ENCODE measurements around the gene TRIP10. TPM values are rescaled to one million over a fixed set of nuclear protein-coding genes. Genes with fewer than 3 reads are reported as not detected.
"Not testable (repeated sequence)": the region's sequence is repeated elsewhere in the genome, so short reads cannot be mapped to it uniquely, and the experiment has no call there.

TRIP10 gene
- total RNA-seq, 1 donor from 2014 or later, result 53.0 TPM

DNA sequence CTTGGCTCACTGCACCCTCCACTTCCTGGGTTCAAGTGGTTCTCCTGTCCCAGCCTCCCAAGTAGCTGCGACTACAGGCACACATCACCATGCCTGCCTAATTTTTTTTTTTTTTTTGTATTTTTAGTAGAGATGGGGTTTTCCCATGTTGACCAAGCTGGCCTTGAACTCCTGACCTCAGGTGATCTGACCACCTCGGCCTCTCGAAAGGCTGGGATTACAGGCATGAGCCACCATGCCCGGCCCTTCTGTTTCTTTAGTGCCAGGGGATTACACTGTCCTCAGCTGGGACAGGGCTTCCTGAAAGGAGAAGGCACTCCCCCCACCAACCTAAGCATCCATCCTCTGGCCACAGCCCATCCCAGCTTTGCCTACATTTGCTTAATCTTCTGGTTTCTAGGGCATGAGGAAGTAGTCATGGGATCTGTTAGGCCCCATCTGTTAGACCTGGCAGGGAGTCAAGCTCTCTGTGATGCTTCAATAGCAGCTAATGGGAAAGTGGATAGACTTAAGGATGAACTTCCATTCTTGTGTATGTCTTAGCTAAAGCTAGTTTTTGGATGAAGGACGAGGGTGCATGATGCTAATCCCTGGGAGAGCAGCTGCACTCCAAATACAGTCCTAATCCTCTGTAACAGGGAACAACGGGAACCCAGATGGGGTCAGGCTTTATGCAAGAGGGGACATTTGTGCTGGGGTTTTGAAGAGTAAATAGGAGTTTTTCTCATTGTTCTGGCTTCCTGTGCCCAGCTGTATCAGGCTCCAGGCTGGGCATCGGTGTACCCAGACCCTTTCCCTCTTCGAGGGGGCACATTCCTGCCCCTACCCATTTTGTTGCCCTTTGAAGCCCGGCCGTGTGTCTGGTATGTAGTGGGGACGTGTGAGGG lies 35.6 kb downstream of the TRIP10 start:
- no peak overlapping the region for H3K9ac ChIP-seq

DNA sequence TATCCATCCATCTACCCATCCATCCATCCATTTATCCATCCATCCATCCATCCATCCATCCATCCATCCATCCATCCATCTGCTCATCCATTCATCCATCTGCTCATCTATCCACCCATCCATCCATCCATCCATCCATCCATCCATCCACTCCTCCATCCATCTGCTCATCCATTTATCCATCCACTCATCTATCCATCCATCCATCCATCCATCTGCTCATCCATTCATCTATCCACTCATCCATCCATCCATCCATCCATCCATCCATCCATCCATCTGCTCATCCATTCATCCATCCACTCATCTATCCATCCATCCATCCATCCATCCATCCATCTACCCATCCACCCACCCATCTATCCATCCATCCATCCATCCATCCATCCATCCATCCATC lies 36.6 kb downstream of the TRIP10 start:
- DNase-seq (ENCODE audit: low spot score); H3K4me1 ChIP-seq; H3K36me3 ChIP-seq; H3K79me2 ChIP-seq (ENCODE audit: low read depth); H3K9me3 ChIP-seq (ENCODE audit: low read depth); H3K27me3 Mint-ChIP-seq (ENCODE audit: insufficient read depth, low read depth); H3F3A ChIP-seq (ENCODE audit: low read depth); H3K27ac ChIP-seq; H3K36me3 Mint-ChIP-seq; H3K4me2 ChIP-seq; H3K27me3 ChIP-seq; H3K4me3 Mint-ChIP-seq; H3K4me3 ChIP-seq; H3K4me1 Mint-ChIP-seq; H3K27ac Mint-ChIP-seq; H3K9me3 Mint-ChIP-seq; H3K9ac ChIP-seq; H4K20me1 ChIP-seq (ENCODE audit: low read depth); H2AFZ ChIP-seq (replicated peaks): not testable (repeated sequence)

More for the DNA sequence above, 35.6 kb downstream of the TRIP10 start:
- Mint-ChIP-seq H3K4me1 (peaks cover 3% of the 10 kb centered on the region), H3K27me3 (ENCODE audit: insufficient read depth, low read depth) (peaks cover 9% of the 10 kb centered on the region), H3K9me3 (peaks cover 9% of the 10 kb centered on the region), H3K27ac (no peak overlapping the region), H3K36me3 (no peaks in the 10 kb centered on the region), H3K4me3 (no peak overlapping the region)
- Histone ChIP-seq H3K36me3 (no peaks in the 10 kb centered on the region), H3K4me1 (no peaks in the 10 kb centered on the region), H3K27me3 (no peaks in the 10 kb centered on the region), H2AFZ (replicated peaks) (no peak overlapping the region), H3K79me2 (ENCODE audit: low read depth) (no peaks in the 10 kb centered on the region), H4K20me1 (ENCODE audit: low read depth) (no peaks in the 10 kb centered on the region), H3K4me2 (no peak overlapping the region), H3K9me3 (ENCODE audit: low read depth) (no peaks in the 10 kb centered on the region), H3K4me3 (no peak overlapping the region), H3F3A (ENCODE audit: low read depth) (peaks cover 7% of the 10 kb centered on the region), H3K27ac (no peak overlapping the region)
- TF ChIP-seq EZH2 (IDR thresholded peaks at IDR 0.05) (no peak), EZH2phosphoT487 (IDR thresholded peaks at IDR 0.05) (no peak)
- TF ChIP-seq, protein P1, sequence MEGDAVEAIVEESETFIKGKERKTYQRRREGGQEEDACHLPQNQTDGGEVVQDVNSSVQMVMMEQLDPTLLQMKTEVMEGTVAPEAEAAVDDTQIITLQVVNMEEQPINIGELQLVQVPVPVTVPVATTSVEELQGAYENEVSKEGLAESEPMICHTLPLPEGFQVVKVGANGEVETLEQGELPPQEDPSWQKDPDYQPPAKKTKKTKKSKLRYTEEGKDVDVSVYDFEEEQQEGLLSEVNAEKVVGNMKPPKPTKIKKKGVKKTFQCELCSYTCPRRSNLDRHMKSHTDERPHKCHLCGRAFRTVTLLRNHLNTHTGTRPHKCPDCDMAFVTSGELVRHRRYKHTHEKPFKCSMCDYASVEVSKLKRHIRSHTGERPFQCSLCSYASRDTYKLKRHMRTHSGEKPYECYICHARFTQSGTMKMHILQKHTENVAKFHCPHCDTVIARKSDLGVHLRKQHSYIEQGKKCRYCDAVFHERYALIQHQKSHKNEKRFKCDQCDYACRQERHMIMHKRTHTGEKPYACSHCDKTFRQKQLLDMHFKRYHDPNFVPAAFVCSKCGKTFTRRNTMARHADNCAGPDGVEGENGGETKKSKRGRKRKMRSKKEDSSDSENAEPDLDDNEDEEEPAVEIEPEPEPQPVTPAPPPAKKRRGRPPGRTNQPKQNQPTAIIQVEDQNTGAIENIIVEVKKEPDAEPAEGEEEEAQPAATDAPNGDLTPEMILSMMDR (IDR thresholded peaks at IDR 0.05), result no peak
- DNase-seq (ENCODE audit: low spot score), result peak; percentile 38

DNA sequence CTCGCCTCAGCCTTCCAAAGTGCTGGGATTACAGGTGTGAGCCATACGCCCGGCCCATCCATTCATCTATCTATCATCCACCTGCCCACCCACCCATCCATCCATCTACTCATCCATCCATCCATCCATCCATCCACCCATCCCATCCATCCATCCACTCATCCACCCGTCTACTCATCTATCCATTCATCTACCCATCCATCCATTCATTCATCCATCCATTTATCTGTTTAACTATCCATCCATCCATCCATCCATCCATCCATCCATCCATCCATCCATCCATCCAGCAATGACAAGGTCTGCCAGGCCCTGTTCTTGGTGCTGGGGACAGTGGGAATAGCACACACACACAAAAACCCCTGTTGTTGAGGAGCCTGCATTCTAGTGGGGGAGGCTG lies 37.5 kb downstream of the TRIP10 start:
- Histone ChIP-seq H3K27ac (no peak overlapping the region), H3K9ac (no peak overlapping the region), H3K4me1 (no peaks in the 10 kb centered on the region), H3K4me3 (no peak overlapping the region), H3F3A (ENCODE audit: low read depth) (peaks cover 7% of the 10 kb centered on the region), H3K27me3 (no peaks in the 10 kb centered on the region), H2AFZ (replicated peaks) (no peak overlapping the region), H3K79me2 (ENCODE audit: low read depth) (no peaks in the 10 kb centered on the region), H3K9me3 (ENCODE audit: low read depth) (no peaks in the 10 kb centered on the region), H3K36me3 (no peaks in the 10 kb centered on the region), H3K4me2 (no peak overlapping the region), H4K20me1 (ENCODE audit: low read depth) (no peaks in the 10 kb centered on the region)
- H3K4me3 Mint-ChIP-seq, result no peak overlapping the region
- TF ChIP-seq, protein P1 (IDR thresholded peaks at IDR 0.05), result no peak
- TF ChIP-seq EZH2 (IDR thresholded peaks at IDR 0.05), result no peak
- TF ChIP-seq EZH2phosphoT487 (IDR thresholded peaks at IDR 0.05), result no peak
- peaks cover 7% of the 10 kb centered on the region for H3K27me3 Mint-ChIP-seq (ENCODE audit: insufficient read depth, low read depth)
- peaks cover 3% of the 10 kb centered on the region for H3K4me1 Mint-ChIP-seq
- peaks cover 9% of the 10 kb centered on the region for H3K9me3 Mint-ChIP-seq
- no peak overlapping the region for H3K27ac Mint-ChIP-seq
- no peaks in the 10 kb centered on the region for H3K36me3 Mint-ChIP-seq
- no peak for DNase-seq (ENCODE audit: low spot score)

DNA sequence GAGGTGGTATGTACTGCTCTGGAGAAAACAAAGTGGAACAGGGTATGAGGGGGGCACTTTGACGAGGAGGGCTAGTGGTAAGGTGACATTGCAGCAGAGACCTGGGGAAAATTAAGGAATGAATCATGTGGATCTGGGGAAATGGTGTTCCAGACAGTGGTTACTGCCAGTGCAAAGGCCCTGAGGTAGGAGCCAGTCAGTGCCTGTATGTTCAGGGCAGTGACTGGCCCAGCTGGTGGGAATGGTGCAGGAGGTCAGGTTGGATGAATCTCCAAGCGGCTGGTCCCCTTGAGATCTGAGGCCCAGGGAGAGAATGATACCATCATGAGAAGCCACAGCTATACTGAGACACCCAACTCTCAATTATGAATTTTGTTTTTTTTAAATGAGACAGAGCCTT lies 38.0 kb downstream of the TRIP10 start:
- Histone ChIP-seq H3K4me1 (no peaks in the 10 kb centered on the region), H3K4me3 (no peak overlapping the region), H3K9ac (no peak overlapping the region), H3F3A (ENCODE audit: low read depth) (peaks cover 7% of the 10 kb centered on the region), H3K36me3 (no peaks in the 10 kb centered on the region), H3K4me2 (no peak overlapping the region), H2AFZ (replicated peaks) (no peak overlapping the region), H3K79me2 (ENCODE audit: low read depth) (no peaks in the 10 kb centered on the region), H3K27ac (no peak overlapping the region), H3K9me3 (ENCODE audit: low read depth) (no peaks in the 10 kb centered on the region), H3K27me3 (no peaks in the 10 kb centered on the region), H4K20me1 (ENCODE audit: low read depth) (no peaks in the 10 kb centered on the region)
- H3K27me3 Mint-ChIP-seq (ENCODE audit: insufficient read depth, low read depth), result peaks cover 7% of the 10 kb centered on the region
- H3K9me3 Mint-ChIP-seq, result peaks cover 9% of the 10 kb centered on the region
- no peak for TF ChIP-seq EZH2phosphoT487 (IDR thresholded peaks at IDR 0.05)
- H3K4me1 Mint-ChIP-seq, result peaks cover 3% of the 10 kb centered on the region
- H3K27ac Mint-ChIP-seq, result no peak overlapping the region
- no peaks in the 10 kb centered on the region for H3K36me3 Mint-ChIP-seq
- DNase-seq (ENCODE audit: low spot score), result no peak
- no peak overlapping the region for H3K4me3 Mint-ChIP-seq
